HCT116 (cell line): ENCODE results near the gene HIF1AN. TPM values are rescaled to one million over a fixed set of nuclear protein-coding genes. Genes with fewer than 3 reads are reported as not detected.

ENCODE experiments used
- ATAC-seq: fragments of 200-7000 bp; cut with Tn5 transposase; 2 replicates; pipeline ENCODE4 v1.9.1; 2020; ENCODE audit warnings: mild to moderate bottlenecking, moderate library complexity
- BruUV-seq: library from RNA; stranded (reverse); fragments of 400-500 nt; replicated peaks from 2 replicates; lab custom pipeline; 2021; lab: Mats Ljungman, UMichigan
- CTCF ChIA-PET: fragments of 300-600 bp; sonication (Branson Sonifier 250); formaldehyde crosslinking; loops from one replicate; lab custom pipeline; 2021; ENCODE audit warnings: antibody characterized with exemption; lab: Charles Lee
- POLR2A ChIA-PET: fragments of 300-600, 350-600 bp; sonication (Branson Sonifier 250); formaldehyde crosslinking; loops from one replicate; lab custom pipeline; 2021; ENCODE audit warnings: antibody characterized with exemption; lab: Charles Lee
- RAD21 ChIA-PET, 2 experiments: fragments of 300-600 bp; sonication (Branson Sonifier 250); formaldehyde crosslinking; loops; one replicate each; lab custom pipeline; 2023; ENCODE audit warnings: low total read pairs in 2 of 2; ENCODE audit not compliant: uncharacterized antibody in 2 of 2, unreplicated experiment in 2 of 2, low non-redundant PET in 1 of 2; lab: Charles Lee
- DNase-seq: peaks from one replicate; pipeline ENCODE4 v3.0.0-alpha.2; 2010; ENCODE audit warnings: low read depth, low spot score
- H2AFZ ChIP-seq: fragments of 200-600 bp; shearing (Covaris generic), sonication (generic); 2 replicates; pipeline ENCODE4 v1.6.1; 2017; ENCODE audit warnings: low read depth, mixed run types, mixed read lengths, antibody characterized with exemption, low read length; ENCODE audit not compliant: poor library complexity, severe bottlenecking
- H3K27ac ChIP-seq: 2 replicates; pipeline ENCODE4 v1.5.1; 2012; ENCODE audit warnings: low read depth, low read length
- H3K27me3 ChIP-seq: fragments of 200-600 bp; sonication (generic); 2 replicates; pipeline ENCODE4 v1.6.1; 2016; ENCODE audit warnings: mixed run types, low read length, mixed read lengths; ENCODE audit not compliant: insufficient read depth
- H3K36me3 ChIP-seq, 2 experiments: fragments of 200-500 bp in 1 of 2; fragments of 200-600 bp in 1 of 2; sonication (Bioruptor generic) in 1 of 2; sonication (generic) in 1 of 2; 2 replicates each; pipeline versions ENCODE4 v1.5.1 to v1.6.1; 2014 to 2016; ENCODE audit warnings: low read length in 2 of 2, inconsistent platforms in 1 of 2, mixed read lengths in 1 of 2, mixed run types in 1 of 2; ENCODE audit not compliant: insufficient read depth in 2 of 2, control insufficient read depth in 1 of 2
- H3K4me1 ChIP-seq, 2 experiments: fragments of 200-600 bp in 1 of 2; sonication (generic) in 1 of 2; 2 replicates each; pipeline versions ENCODE4 v1.5.1 to v1.6.1; 2012 to 2017; ENCODE audit warnings: low read length in 2 of 2, inconsistent platforms in 1 of 2, mild to moderate bottlenecking in 1 of 2, mixed read lengths in 1 of 2, mixed run types in 1 of 2, moderate library complexity in 1 of 2; ENCODE audit not compliant: insufficient read depth in 2 of 2, control insufficient read depth in 1 of 2
- H3K4me2 ChIP-seq: fragments of 200-600 bp; sonication (generic); 2 replicates; pipeline ENCODE4 v1.6.1; 2017; ENCODE audit warnings: mixed run types, low read length, mixed read lengths
- H3K4me3 ChIP-seq, 2 experiments: fragments of 200-600 bp in 1 of 2; sonication (generic) in 1 of 2; replicated peaks in 1 of 2; 2 replicates each; pipeline ENCODE4 v1.5.1; 2011 to 2016; ENCODE audit warnings: low read length in 2 of 2, control low read depth in 1 of 2, low read depth in 1 of 2, mild to moderate bottlenecking in 1 of 2, mixed read lengths in 1 of 2, mixed run types in 1 of 2
- H3K79me2 ChIP-seq: fragments of 200-600 bp; sonication (generic); 2 replicates; pipeline ENCODE4 v1.6.1; 2017; ENCODE audit warnings: mild to moderate bottlenecking, mixed run types, low read length, moderate library complexity, mixed read lengths; ENCODE audit not compliant: insufficient read depth
- H3K9ac ChIP-seq: fragments of 200-600 bp; sonication (generic); 2 replicates; pipeline ENCODE4 v1.6.1; 2016; ENCODE audit warnings: low read length, mixed read lengths
- H3K9me2 ChIP-seq: fragments of 200-600 bp; sonication (generic), shearing (Covaris generic); 2 replicates; pipeline ENCODE4 v1.6.1; 2017; ENCODE audit warnings: mixed run types, mild to moderate bottlenecking, moderate library complexity; ENCODE audit not compliant: insufficient read depth
- H3K9me3 ChIP-seq, 2 experiments: fragments of 200-500 bp in 1 of 2; fragments of 200-600 bp in 1 of 2; sonication (Bioruptor generic) in 1 of 2; sonication (generic) in 1 of 2; 2 replicates each; pipeline ENCODE4 v1.6.1; 2014 to 2017; ENCODE audit warnings: low read length in 2 of 2, mixed read lengths in 2 of 2, inconsistent platforms in 1 of 2, low read depth in 1 of 2, mild to moderate bottlenecking in 1 of 2, mixed run types in 1 of 2, moderate library complexity in 1 of 2; ENCODE audit not compliant: control insufficient read depth in 1 of 2, insufficient read depth in 1 of 2
- H4K20me1 ChIP-seq: fragments of 200-600 bp; sonication (generic), shearing (Covaris generic); 2 replicates; pipeline ENCODE4 v1.6.1; 2017; ENCODE audit warnings: mixed run types, mild to moderate bottlenecking, moderate library complexity; ENCODE audit not compliant: insufficient read depth
- CBX3 ChIP-seq: IDR thresholded peaks from 2 replicates; pipeline ENCODE4 v1.6.1; 2012; ENCODE audit warnings: low read depth
- CEBPB ChIP-seq: IDR thresholded peaks from 2 replicates; pipeline ENCODE4 v1.6.1; 2012; ENCODE audit warnings: low read depth
- EGR1 ChIP-seq: IDR thresholded peaks from 2 replicates; pipeline ENCODE4 v1.6.1; 2012; ENCODE audit warnings: low read depth
- ELF1 ChIP-seq: IDR thresholded peaks from 2 replicates; pipeline ENCODE4 v1.6.1; 2012; ENCODE audit warnings: low read depth, borderline replicate concordance
- EZH2 ChIP-seq: fragments of 200-600 bp; sonication (generic); IDR thresholded peaks from 2 replicates; pipeline ENCODE4 v1.6.1; 2017; ENCODE audit warnings: antibody characterized with exemption, mixed run types
- EZH2phosphoT487 ChIP-seq: fragments of 200-600 bp; IDR thresholded peaks from 2 replicates; pipeline ENCODE4 v1.6.1; 2018; ENCODE audit warnings: antibody characterized with exemption, borderline replicate concordance
- FOSL1 ChIP-seq: IDR thresholded peaks from 2 replicates; pipeline ENCODE4 v1.6.1; 2012; ENCODE audit warnings: low read depth
- POLR2A ChIP-seq: IDR thresholded peaks from 2 replicates; pipeline ENCODE4 v1.7.0; 2011; ENCODE audit warnings: borderline replicate concordance; ENCODE audit not compliant: insufficient read depth, insufficient read length; ENCODE audit errors: extremely low read depth
- RAD21 ChIP-seq: IDR thresholded peaks from 2 replicates; pipeline ENCODE4 v1.6.1; 2012; ENCODE audit warnings: low read depth, mild to moderate bottlenecking
- SP1 ChIP-seq: IDR thresholded peaks from 2 replicates; pipeline ENCODE4 v1.6.1; 2012; ENCODE audit warnings: low read depth
- TCF7L2 ChIP-seq: IDR thresholded peaks from 2 replicates; pipeline ENCODE4 v1.7.0; 2011; ENCODE audit warnings: borderline replicate concordance, inconsistent platforms; ENCODE audit not compliant: insufficient read depth, insufficient read length; ENCODE audit errors: extremely low read depth
- YY1 ChIP-seq: IDR thresholded peaks from 2 replicates; pipeline ENCODE4 v1.6.1; 2011; ENCODE audit warnings: low read length, low read depth, moderate library complexity, mild to moderate bottlenecking; ENCODE audit not compliant: insufficient replicate concordance; ENCODE audit errors: extremely low read depth
- ZFX ChIP-seq: fragments of 450-650 bp; IDR thresholded peaks from 2 replicates; pipeline ENCODE4 v1.6.1; 2017
- ZNF274 ChIP-seq: fragments of 200-500 bp; sonication (Bioruptor generic); IDR thresholded peaks from 2 replicates; pipeline ENCODE4 v1.6.1; 2014; ENCODE audit warnings: mild to moderate bottlenecking, low read depth, low read length, inconsistent platforms
- intact Hi-C: fragments of 100-400 bp; cut with micrococcal nuclease; formaldehyde crosslinking; loops from 2 replicates; pipeline ENCODE4 v1.10.0; 2022
- total RNA-seq: library from RNA; stranded (reverse); gene quantifications from one replicate; pipeline ENCODE4 v1.2.1, GENCODE V29; 2021; ENCODE audit not compliant: unreplicated experiment
- TF ChIP-seq, protein P1 (sequence below): IDR thresholded peaks from 2 replicates; pipeline ENCODE4 v1.6.1; 2012
- TF ChIP-seq, protein P2 (sequence below): IDR thresholded peaks from 2 replicates; pipeline ENCODE4 v1.6.1; 2012
- TF ChIP-seq, protein P3 (sequence below): IDR thresholded peaks from 2 replicates; pipeline ENCODE4 v1.6.1; 2012; ENCODE audit warnings: low read depth
- TF ChIP-seq, protein P4 (sequence below): IDR thresholded peaks from 2 replicates; pipeline ENCODE4 v1.6.1; 2011; ENCODE audit warnings: mild to moderate bottlenecking, low read length, moderate library complexity; ENCODE audit not compliant: insufficient replicate concordance; ENCODE audit errors: extremely low read depth
- TF ChIP-seq, protein P5 (sequence below), 3 experiments: fragments of 200-600 bp in 1 of 3; sonication (generic) in 1 of 3; IDR thresholded peaks in 2 of 3; conservative IDR thresholded peaks in 1 of 3; 2 replicates each; pipeline ENCODE4 v1.5.1; 2012 to 2017; ENCODE audit warnings: low read depth in 2 of 3, low read length in 2 of 3, antibody characterized with exemption in 1 of 3, borderline replicate concordance in 1 of 3, control low read depth in 1 of 3, mild to moderate bottlenecking in 1 of 3, mixed read lengths in 1 of 3, mixed run types in 1 of 3, moderate library complexity in 1 of 3; ENCODE audit not compliant: insufficient read depth in 1 of 3

The HIF1AN gene
- total RNA-seq, 1 experiment from 2014 or later: 67.2 TPM

DNA sequence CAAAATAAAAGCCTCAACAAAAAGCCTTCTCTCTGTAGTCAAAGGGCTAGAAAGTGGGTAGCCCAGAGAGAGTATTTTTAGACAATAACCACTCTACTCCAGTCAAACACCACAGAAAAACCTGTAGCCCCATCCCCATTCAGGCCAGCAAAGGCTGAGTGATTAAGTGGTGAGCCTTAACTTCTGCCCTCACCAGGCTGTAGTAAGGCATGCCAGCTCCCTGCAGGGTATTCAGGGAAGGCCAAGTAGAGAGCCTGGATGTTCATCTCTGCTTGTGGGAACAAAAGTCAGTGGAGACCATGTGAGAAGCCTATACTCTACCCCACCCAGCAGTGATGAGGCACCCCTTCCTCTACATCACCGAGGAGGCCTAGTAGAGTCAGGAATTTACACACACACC is 51.2 kb downstream of the HIF1AN start (continued):
- TF ChIP-seq, protein P1, sequence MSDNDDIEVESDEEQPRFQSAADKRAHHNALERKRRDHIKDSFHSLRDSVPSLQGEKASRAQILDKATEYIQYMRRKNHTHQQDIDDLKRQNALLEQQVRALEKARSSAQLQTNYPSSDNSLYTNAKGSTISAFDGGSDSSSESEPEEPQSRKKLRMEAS: no peak
- TF ChIP-seq ZNF274 (no peak), FOSL1 (no peak), ELF1 (no peak), EGR1 (no peak), CEBPB (no peak), EZH2phosphoT487 (no peak), ZFX (no peak)

DNA sequence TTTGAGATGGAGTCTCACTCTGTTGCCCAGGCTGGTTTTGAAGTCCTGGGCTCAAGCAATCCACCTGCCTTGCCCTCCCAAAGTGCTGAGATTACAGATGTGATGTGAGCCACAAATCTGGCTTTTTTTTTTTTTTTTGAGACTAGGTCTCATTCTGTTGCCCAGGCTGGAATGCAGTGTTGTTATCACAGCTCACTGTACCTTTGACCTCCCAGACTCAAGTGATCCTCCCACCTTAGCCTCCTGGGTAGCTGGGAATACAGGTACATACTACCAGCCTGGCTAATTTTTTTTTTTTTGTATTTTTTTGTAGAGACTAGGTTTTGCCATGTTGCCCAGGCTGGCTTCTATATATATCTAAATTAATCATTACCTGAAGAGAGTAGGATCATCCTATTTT is 62.4 kb downstream of the HIF1AN start:
- H3K4me1 ChIP-seq: peaks cover 0 to 9% of the 10 kb centered on the region in 2 experiments; a peak in 2 of 4 replicates
- H2AFZ ChIP-seq: no peak overlapping the region
- H3K36me3 ChIP-seq: no peaks in the 10 kb centered on the region
- H3K4me2 ChIP-seq: no peak overlapping the region
- H3K79me2 ChIP-seq: no peaks in the 10 kb centered on the region
- H3K9me2 ChIP-seq: no peaks in the 10 kb centered on the region
- no peak for DNase-seq
- ChIA-PET POLR2A (no interaction called here), CTCF (interaction anchor here (1.1 kb wide), 1 partner anchor 280 kb away, joined by 4 read pairs; no protein-coding TSS in a partner anchor), RAD21 (no interaction called here)
- no TSS peak for BruUV-seq
- H3K9ac ChIP-seq: no peak overlapping the region
- H3K9me3 ChIP-seq: no peaks in the 10 kb centered on the region
- ATAC-seq: no peak
- H3K27me3 ChIP-seq: no peaks in the 10 kb centered on the region
- no peak overlapping the region for H3K27ac ChIP-seq
- intact Hi-C loops: no loop called here
- H3K4me3 ChIP-seq: no peak overlapping the region
- H4K20me1 ChIP-seq: no peaks in the 10 kb centered on the region
- TF ChIP-seq FOSL1 (no peak), SP1 (no peak), YY1 (no peak), EGR1 (no peak), EZH2 (no peak), POLR2A (no peak), CBX3 (no peak), ZNF274 (no peak), ZFX (no peak), RAD21 (no peak), TCF7L2 (no peak)
- TF ChIP-seq, protein P2, sequence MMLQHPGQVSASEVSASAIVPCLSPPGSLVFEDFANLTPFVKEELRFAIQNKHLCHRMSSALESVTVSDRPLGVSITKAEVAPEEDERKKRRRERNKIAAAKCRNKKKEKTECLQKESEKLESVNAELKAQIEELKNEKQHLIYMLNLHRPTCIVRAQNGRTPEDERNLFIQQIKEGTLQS: no peak
- TF ChIP-seq, protein P3, sequence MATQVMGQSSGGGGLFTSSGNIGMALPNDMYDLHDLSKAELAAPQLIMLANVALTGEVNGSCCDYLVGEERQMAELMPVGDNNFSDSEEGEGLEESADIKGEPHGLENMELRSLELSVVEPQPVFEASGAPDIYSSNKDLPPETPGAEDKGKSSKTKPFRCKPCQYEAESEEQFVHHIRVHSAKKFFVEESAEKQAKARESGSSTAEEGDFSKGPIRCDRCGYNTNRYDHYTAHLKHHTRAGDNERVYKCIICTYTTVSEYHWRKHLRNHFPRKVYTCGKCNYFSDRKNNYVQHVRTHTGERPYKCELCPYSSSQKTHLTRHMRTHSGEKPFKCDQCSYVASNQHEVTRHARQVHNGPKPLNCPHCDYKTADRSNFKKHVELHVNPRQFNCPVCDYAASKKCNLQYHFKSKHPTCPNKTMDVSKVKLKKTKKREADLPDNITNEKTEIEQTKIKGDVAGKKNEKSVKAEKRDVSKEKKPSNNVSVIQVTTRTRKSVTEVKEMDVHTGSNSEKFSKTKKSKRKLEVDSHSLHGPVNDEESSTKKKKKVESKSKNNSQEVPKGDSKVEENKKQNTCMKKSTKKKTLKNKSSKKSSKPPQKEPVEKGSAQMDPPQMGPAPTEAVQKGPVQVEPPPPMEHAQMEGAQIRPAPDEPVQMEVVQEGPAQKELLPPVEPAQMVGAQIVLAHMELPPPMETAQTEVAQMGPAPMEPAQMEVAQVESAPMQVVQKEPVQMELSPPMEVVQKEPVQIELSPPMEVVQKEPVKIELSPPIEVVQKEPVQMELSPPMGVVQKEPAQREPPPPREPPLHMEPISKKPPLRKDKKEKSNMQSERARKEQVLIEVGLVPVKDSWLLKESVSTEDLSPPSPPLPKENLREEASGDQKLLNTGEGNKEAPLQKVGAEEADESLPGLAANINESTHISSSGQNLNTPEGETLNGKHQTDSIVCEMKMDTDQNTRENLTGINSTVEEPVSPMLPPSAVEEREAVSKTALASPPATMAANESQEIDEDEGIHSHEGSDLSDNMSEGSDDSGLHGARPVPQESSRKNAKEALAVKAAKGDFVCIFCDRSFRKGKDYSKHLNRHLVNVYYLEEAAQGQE: no peak
- TF ChIP-seq, protein P4, sequence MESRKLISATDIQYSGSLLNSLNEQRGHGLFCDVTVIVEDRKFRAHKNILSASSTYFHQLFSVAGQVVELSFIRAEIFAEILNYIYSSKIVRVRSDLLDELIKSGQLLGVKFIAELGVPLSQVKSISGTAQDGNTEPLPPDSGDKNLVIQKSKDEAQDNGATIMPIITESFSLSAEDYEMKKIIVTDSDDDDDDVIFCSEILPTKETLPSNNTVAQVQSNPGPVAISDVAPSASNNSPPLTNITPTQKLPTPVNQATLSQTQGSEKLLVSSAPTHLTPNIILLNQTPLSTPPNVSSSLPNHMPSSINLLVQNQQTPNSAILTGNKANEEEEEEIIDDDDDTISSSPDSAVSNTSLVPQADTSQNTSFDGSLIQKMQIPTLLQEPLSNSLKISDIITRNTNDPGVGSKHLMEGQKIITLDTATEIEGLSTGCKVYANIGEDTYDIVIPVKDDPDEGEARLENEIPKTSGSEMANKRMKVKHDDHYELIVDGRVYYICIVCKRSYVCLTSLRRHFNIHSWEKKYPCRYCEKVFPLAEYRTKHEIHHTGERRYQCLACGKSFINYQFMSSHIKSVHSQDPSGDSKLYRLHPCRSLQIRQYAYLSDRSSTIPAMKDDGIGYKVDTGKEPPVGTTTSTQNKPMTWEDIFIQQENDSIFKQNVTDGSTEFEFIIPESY: no peak
- TF ChIP-seq, protein P5, sequence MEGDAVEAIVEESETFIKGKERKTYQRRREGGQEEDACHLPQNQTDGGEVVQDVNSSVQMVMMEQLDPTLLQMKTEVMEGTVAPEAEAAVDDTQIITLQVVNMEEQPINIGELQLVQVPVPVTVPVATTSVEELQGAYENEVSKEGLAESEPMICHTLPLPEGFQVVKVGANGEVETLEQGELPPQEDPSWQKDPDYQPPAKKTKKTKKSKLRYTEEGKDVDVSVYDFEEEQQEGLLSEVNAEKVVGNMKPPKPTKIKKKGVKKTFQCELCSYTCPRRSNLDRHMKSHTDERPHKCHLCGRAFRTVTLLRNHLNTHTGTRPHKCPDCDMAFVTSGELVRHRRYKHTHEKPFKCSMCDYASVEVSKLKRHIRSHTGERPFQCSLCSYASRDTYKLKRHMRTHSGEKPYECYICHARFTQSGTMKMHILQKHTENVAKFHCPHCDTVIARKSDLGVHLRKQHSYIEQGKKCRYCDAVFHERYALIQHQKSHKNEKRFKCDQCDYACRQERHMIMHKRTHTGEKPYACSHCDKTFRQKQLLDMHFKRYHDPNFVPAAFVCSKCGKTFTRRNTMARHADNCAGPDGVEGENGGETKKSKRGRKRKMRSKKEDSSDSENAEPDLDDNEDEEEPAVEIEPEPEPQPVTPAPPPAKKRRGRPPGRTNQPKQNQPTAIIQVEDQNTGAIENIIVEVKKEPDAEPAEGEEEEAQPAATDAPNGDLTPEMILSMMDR (IDR thresholded peaks at IDR 0.05 in 2 of 3, conservative IDR thresholded peaks at IDR 0.05 in 1 of 3; ENCODE audit: borderline replicate concordance in 1 of 3, insufficient read depth in 1 of 3, low read depth in 2 of 3, low read length in 2 of 3): no peak
